Hippocampal formation (tissue), 2 donors: ENCODE measurements around the gene IQSEC3.
A peak's percentile ranks its signal among the peaks of the same experiment; 100 is the strongest.

Experiments used
- DNase-seq, 2 donors: peaks; one replicate each; lab custom pipeline; 2025; lab: John Stamatoyannopoulos, UW

Gene IQSEC3

GRCh38 chr12:78981-79380 lies 12.4 kb downstream of the IQSEC3 start:
- DNase-seq, result no peak

- DNase-seq, result no peak
These were observed 14.2 kb downstream of the IQSEC3 start for GRCh38 chr12:80681-81190.

- no peak for DNase-seq
These were observed 16.2 kb downstream of the IQSEC3 start for GRCh38 chr12:82740-83139.

- DNase-seq, result no peak
These were observed 17.5 kb downstream of the IQSEC3 start for GRCh38 chr12:84056-84455.

- DNase-seq, result peak in 1 of 2 donors; percentile 29
These were observed 18.7 kb downstream of the IQSEC3 start for GRCh38 chr12:85191-85666.

GRCh38 chr12:87315-87714 lies 20.7 kb downstream of the IQSEC3 start:
- DNase-seq, result no peak

- DNase-seq, result no peak
These were observed 21.3 kb downstream of the IQSEC3 start for GRCh38 chr12:87856-88255.

- DNase-seq, result no peak
These were observed 23.1 kb downstream of the IQSEC3 start for GRCh38 chr12:89653-90052.

- peak in 1 of 2 donors; percentile 11 for DNase-seq
These were observed 24.6 kb downstream of the IQSEC3 start for GRCh38 chr12:91213-91612.

GRCh38 chr12:93266-94005 lies 26.9 kb downstream of the IQSEC3 start:
- no peak for DNase-seq

GRCh38 chr12:96543-96942 lies 30.0 kb downstream of the IQSEC3 start:
- DNase-seq, result no peak

GRCh38 chr12:98924-99352 lies 32.4 kb downstream of the IQSEC3 start:
- DNase-seq, result no peak

GRCh38 chr12:99605-100004 lies 33.0 kb downstream of the IQSEC3 start:
- no peak for DNase-seq

GRCh38 chr12:101969-102878 lies 35.7 kb downstream of the IQSEC3 start:
- DNase-seq, result no peak

- no peak for DNase-seq
These were observed 36.3 kb downstream of the IQSEC3 start for GRCh38 chr12:102879-103168.

GRCh38 chr12:103169-103981 lies 36.8 kb downstream of the IQSEC3 start:
- DNase-seq, result no peak

- no peak for DNase-seq
These were observed 38.0 kb downstream of the IQSEC3 start for GRCh38 chr12:104551-105081.

- no peak for DNase-seq
These were observed 39.1 kb downstream of the IQSEC3 start for GRCh38 chr12:105696-106095.

GRCh38 chr12:106118-106591 lies 39.6 kb downstream of the IQSEC3 start:
- DNase-seq, result no peak

GRCh38 chr12:108594-108993 lies 42.0 kb downstream of the IQSEC3 start:
- DNase-seq, result peak in 1 of 2 donors; percentile 43

- no peak for DNase-seq
These were observed 42.9 kb downstream of the IQSEC3 start for GRCh38 chr12:109446-109845.

GRCh38 chr12:109872-110271 lies 43.3 kb downstream of the IQSEC3 start:
- DNase-seq, result no peak
